Stomach (tissue), 9 donors: ENCODE results near the gene SH3D21. TPM values are rescaled to one million over a fixed set of nuclear protein-coding genes. Genes with fewer than 3 reads are reported as not detected.

Experiments used
- DNase-seq, 2 donors: peaks; one replicate each; pipeline versions ENCODE4 v3.0.0 to v3.0.0-alpha.2; 2013 to 2019
- H3K27ac ChIP-seq, 5 donors: fragments of 200-600 bp in 4 of 5; sonication (generic) in 4 of 5; one replicate each; pipeline ENCODE4 v1.5.1; 2013 to 2019; ENCODE audit warnings: mild to moderate bottlenecking in 1 of 5, moderate library complexity in 1 of 5
- H3K27me3 ChIP-seq, 3 donors: fragments of 200-600 bp; sonication (generic); one replicate each; pipeline ENCODE4 v1.5.1; 2017 to 2019; ENCODE audit warnings: mixed run types in 1 of 3
- H3K36me3 ChIP-seq, 4 donors: fragments of 200-600 bp; sonication (generic); 1 replicate in 3 of 4; 2 replicates in 1 of 4; pipeline ENCODE4 v1.5.1; 2016 to 2019
- H3K4me1 ChIP-seq, 4 donors: fragments of 200-600 bp; sonication (generic); one replicate each; pipeline ENCODE4 v1.5.1; 2016 to 2019
- H3K4me3 ChIP-seq, 4 donors: fragments of 200-600 bp; sonication (generic) in 3 of 4; one replicate each; pipeline ENCODE4 v1.5.1; 2016 to 2019; ENCODE audit warnings: mild to moderate bottlenecking in 1 of 4
- H3K9me3 ChIP-seq, 4 donors: fragments of 200-600 bp; sonication (generic); one replicate each; pipeline ENCODE4 v1.5.1; 2016 to 2019
- CTCF ChIP-seq, 7 experiments: fragments of 450-650 bp in 4 of 7; fragments of 200-600 bp in 3 of 7; sonication (generic) in 3 of 7; IDR thresholded peaks; one replicate each; pipeline ENCODE4 v1.5.1; 2016 to 2019; ENCODE audit warnings: antibody characterized with exemption in 7 of 7, control low read depth in 2 of 7, mild to moderate bottlenecking in 1 of 7
- EP300 ChIP-seq: sonication (generic); formaldehyde crosslinking; IDR thresholded peaks from one replicate; pipeline ENCODE4 v1.6.1; 2017; ENCODE audit warnings: antibody characterized with exemption
- POLR2A ChIP-seq, 4 donors: fragments of 450-650 bp; IDR thresholded peaks; one replicate each; pipeline ENCODE4 v1.6.1; 2016; ENCODE audit warnings: antibody characterized with exemption in 4 of 4, control low read depth in 2 of 4, mild to moderate bottlenecking in 1 of 4, moderate library complexity in 1 of 4
- POLR2AphosphoS5 ChIP-seq, 3 donors: sonication (generic); formaldehyde crosslinking; IDR thresholded peaks; one replicate each; pipeline ENCODE4 v1.6.1; 2016; ENCODE audit warnings: antibody characterized with exemption in 3 of 3
- WGBS, 5 donors: extraction: QIAGEN DNeasy Blood & Tissue Kit in 3 of 5; methylation state at CpG; one replicate each; pipeline versions ENCODE4 v1.1.5 to v1.1.7; 2013 to 2018; 5-methylcytosine and 5-hydroxymethylcytosine counted together
- intact Hi-C: fragments of 100-400 bp; cut with DNase I; formaldehyde crosslinking; loops from one replicate; pipeline ENCODE4 v1.15.1; 2023; ENCODE audit warnings: low total_unique reads
- polyA plus RNA-seq, 3 donors: library from polyadenylated mRNA; stranded (reverse); fragments of 200-250 nt; gene quantifications; one replicate each; pipeline ENCODE4 v1.2.3, GENCODE V29; 2013
- total RNA-seq, 5 donors: library from RNA; depleted of rRNA; stranded (reverse); fragments of >200 nt; gene quantifications; one replicate each; pipeline versions ENCODE4 v1.1.0 to v1.2.3, GENCODE V29; 2014 to 2016
- donor health status: healthy with polysubstance abuse.
- donor health status: Bipolar disorder and iron deficiency.
- donor health status: healthy.

SH3D21 gene
- total and polyA plus RNA-seq, 8 donors = 0.76 to 120 (median 3.5) TPM; not detected in 1

- intact Hi-C loops = no loop called here
- DNase-seq = no peak
- Histone ChIP-seq H3K27ac (no peak overlapping the region), H3K9me3 (no peaks in the 10 kb centered on the region), H3K4me3 (no peak overlapping the region), H3K27me3 (no peaks in the 10 kb centered on the region), H3K36me3 (peaks cover 0 to 26% (median 13%) of the 10 kb centered on the region in 4 donors), H3K4me1 (peaks cover 8 to 72% (median 45%) of the 10 kb centered on the region in 4 donors)
- no peak for TF ChIP-seq POLR2AphosphoS5 (IDR thresholded peaks at IDR 0.05)
- no peak for TF ChIP-seq POLR2A (IDR thresholded peaks at IDR 0.05)
- TF ChIP-seq EP300 = no peak
- WGBS, 5 donors = 96 to 99% (median 97%) methylated on average over 6 of the region's 6 CpGs
Measured at GRCh38 chr1:36276688-36277087, 29.5 kb upstream of the SH3D21 start.

GRCh38 chr1:36279110-36279788 is 26.9 kb upstream of the SH3D21 start:
- Histone ChIP-seq H3K27ac (peak overlapping the region in 1 of 5 donors; percentile 55), H3K9me3 (no peaks in the 10 kb centered on the region), H3K27me3 (no peaks in the 10 kb centered on the region), H3K4me1 (peaks cover 11 to 80% (median 52%) of the 10 kb centered on the region in 4 donors), H3K4me3 (no peak overlapping the region), H3K36me3 (peaks cover 0 to 26% (median 18%) of the 10 kb centered on the region in 4 donors)
- TF ChIP-seq POLR2AphosphoS5 (IDR thresholded peaks at IDR 0.05) (no peak), EP300 (no peak), POLR2A (IDR thresholded peaks at IDR 0.05) (no peak), CTCF (IDR thresholded peaks at IDR 0.05) (no peak)
- whole genome bisulfite sequencing, 5 donors = 24 to 37% (median 26%) methylated on average over 2 of the region's 2 CpGs
- intact Hi-C loops = no loop called here
- no peak for DNase-seq

- intact Hi-C loops = loop anchor here (10.0 kb wide), 1 partner anchor 55 kb away; the partner anchor contains the start of gene THRAP3
- H3K9me3 ChIP-seq = no peaks in the 10 kb centered on the region
- H3K4me3 ChIP-seq = no peak overlapping the region
- H3K27me3 ChIP-seq = no peaks in the 10 kb centered on the region
- H3K27ac ChIP-seq = peak overlapping the region in 1 of 5 donors; percentile 55
- TF ChIP-seq POLR2A (IDR thresholded peaks at IDR 0.05) (no peak), CTCF (IDR thresholded peaks at IDR 0.05) (no peak), EP300 (no peak), POLR2AphosphoS5 (IDR thresholded peaks at IDR 0.05) (no peak)
- peaks cover 11 to 86% (median 55%) of the 10 kb centered on the region in 4 donors for H3K4me1 ChIP-seq
- DNase-seq = no peak
- peaks cover 0 to 28% (median 22%) of the 10 kb centered on the region in 4 donors for H3K36me3 ChIP-seq
- 64 to 70% (median 67%) methylated on average over 7 of the region's 7 CpGs for WGBS, 5 donors
Measured at GRCh38 chr1:36279789-36280296, 26.3 kb upstream of the SH3D21 start.

- H3K36me3 ChIP-seq = peaks cover 28 to 59% (median 53%) of the 10 kb centered on the region in 4 donors
- TF ChIP-seq EP300 = no peak
- TF ChIP-seq POLR2AphosphoS5 (IDR thresholded peaks at IDR 0.05) = no peak
- intact Hi-C loops = loop anchor here (10.0 kb wide), 1 partner anchor 59 kb away; the partner anchor contains the start of gene THRAP3
- H3K27me3 ChIP-seq = no peaks in the 10 kb centered on the region
- no peak for DNase-seq
- peaks cover 11 to 70% (median 50%) of the 10 kb centered on the region in 4 donors for H3K4me1 ChIP-seq
- 22 to 47% (median 26%) methylated on average over 1 of the region's 1 CpG for WGBS, 5 donors
- no peaks in the 10 kb centered on the region for H3K9me3 ChIP-seq
- no peak overlapping the region for H3K4me3 ChIP-seq
- H3K27ac ChIP-seq = peak overlapping the region in 3 of 5 donors; percentile 11 to 42 (median 32)
Measured at GRCh38 chr1:36284061-36284460, 22.1 kb upstream of the SH3D21 start.

- Histone ChIP-seq H3K4me3 (no peak overlapping the region), H3K27ac (peak overlapping the region in 3 of 5 donors; percentile 11 to 57 (median 42)), H3K36me3 (peaks cover 32 to 63% (median 57%) of the 10 kb centered on the region in 4 donors), H3K27me3 (no peaks in the 10 kb centered on the region), H3K9me3 (no peaks in the 10 kb centered on the region), H3K4me1 (peaks cover 7 to 65% (median 46%) of the 10 kb centered on the region in 4 donors)
- WGBS, 5 donors = 20 to 49% (median 41%) methylated on average over 1 of the region's 1 CpG
- intact Hi-C loops = loop anchor here (10.0 kb wide), 1 partner anchor 60 kb away; the partner anchor contains the start of gene THRAP3
- DNase-seq = no peak
- TF ChIP-seq POLR2AphosphoS5 (IDR thresholded peaks at IDR 0.05) = no peak
- no peak for TF ChIP-seq EP300
- no peak for TF ChIP-seq POLR2A (IDR thresholded peaks at IDR 0.05)
- no peak for TF ChIP-seq CTCF (IDR thresholded peaks at IDR 0.05)
Measured at GRCh38 chr1:36284517-36284916, 21.7 kb upstream of the SH3D21 start.
